ENCODE data around the gene SLN. TPM values are rescaled to one million over a fixed set of nuclear protein-coding genes. Genes with fewer than 3 reads are reported as not detected.
A peak's percentile ranks its signal among the peaks of the same experiment; 100 is the strongest.

SLN gene
- total and polyA plus RNA-seq, 10 of the 15 experiments (the other 5 are each of a cell fraction or from before 2014, with no cell fraction given): 0.39 TPM; not detected in 9

DNA sequence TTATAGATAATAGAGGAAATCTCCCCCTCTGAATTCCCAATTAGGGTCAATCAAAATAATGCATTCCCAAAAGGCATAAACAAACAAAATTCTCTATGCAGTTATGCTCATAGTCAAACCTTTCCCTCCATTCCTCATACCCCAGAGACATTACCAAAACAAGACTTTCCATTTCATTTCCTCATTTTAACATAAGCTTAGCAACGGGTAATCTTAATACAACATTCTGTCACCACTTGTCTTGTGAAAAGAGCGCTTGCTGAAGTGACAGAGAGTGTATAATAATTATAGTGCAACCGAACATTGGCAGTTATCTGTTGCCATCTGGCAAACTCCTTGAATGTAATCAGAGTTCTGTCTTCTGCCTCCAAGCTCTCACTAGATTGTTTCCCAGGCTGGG is 1.2 kb upstream of the SLN start:
- SMC1A ChIA-PET (ENCODE audit: uncharacterized antibody, unreplicated experiment): interaction anchor here (0.9 to 2.2 kb wide), 3 partner anchors 13 to 153 kb away, joined by 3 to 7 read pairs (median 6); no protein-coding TSS in a partner anchor
- ATAC-seq: peak; percentile 58
- no peak overlapping the region for H3K4me3 ChIP-seq
- no peak for DNase-seq (ENCODE audit: low read depth, low spot score)
- H3K27me3 ChIP-seq (replicated peaks in 1 of 2; ENCODE audit: control insufficient read depth in 2 of 2, insufficient read depth in 2 of 2, low read length in 1 of 2): no peaks in the 10 kb centered on the region; a peak in 1 of 4 replicates
- H3K4me2 ChIP-seq (ENCODE audit: control insufficient read depth, insufficient read depth): no peak overlapping the region
- H3K9ac ChIP-seq (ENCODE audit: control insufficient read depth, insufficient read depth, low read length): no peak overlapping the region
- intact Hi-C loops (cut with micrococcal nuclease; ENCODE audit: unreplicated experiment) (no loop called here), in situ Hi-C loops (cut with MboI) (no loop called here)
- no peak for FAIRE-seq
- H3K36me3 ChIP-seq (ENCODE audit: control insufficient read depth in 2 of 2, insufficient read depth in 2 of 2, low read length in 1 of 2): no peaks in the 10 kb centered on the region
- no peaks in the 10 kb centered on the region for H3K79me2 ChIP-seq (ENCODE audit: control insufficient read depth, insufficient read depth, low read length)
- no peaks in the 10 kb centered on the region; the same call in 1 of the 2 replicates for H4K20me1 ChIP-seq (ENCODE audit: control insufficient read depth, insufficient read depth)
- RAD21 ChIA-PET (ENCODE audit: unreplicated experiment): interaction anchor here (1.1 to 1.3 kb wide), 2 partner anchors 23 to 28 kb away, joined by 5 to 6 read pairs; no protein-coding TSS in a partner anchor
- POLR2A ChIA-PET: interaction anchor here (1.1 to 1.3 kb wide), 2 partner anchors 13 to 19 kb away, joined by 3 to 4 read pairs; no protein-coding TSS in a partner anchor
- CTCF ChIA-PET: interaction anchor here (1.0 to 1.9 kb wide), 5 partner anchors 15 to 204 kb away, joined by 3 to 4 read pairs (median 4); no protein-coding TSS in a partner anchor
- H2AFZ ChIP-seq (ENCODE audit: control insufficient read depth, low read depth, low read length): no peak overlapping the region
- 37% methylated on average over 3 of the region's 3 CpGs for WGBS (ENCODE audit: insufficient coverage, insufficient replicate concordance, low lambda C conversion rate, missing lambda C conversion rate)
- no peak overlapping the region for H3K27ac ChIP-seq (ENCODE audit: control insufficient read depth, insufficient read depth)
- H3K4me1 ChIP-seq (ENCODE audit: control insufficient read depth, insufficient read depth, low read length): no peaks in the 10 kb centered on the region
- H3K9me3 ChIP-seq (replicated peaks; ENCODE audit: control insufficient read depth, insufficient read depth, low read length): no peaks in the 10 kb centered on the region
- BruUV-seq (replicated peaks): no TSS peak
- TF ChIP-seq, protein P1, sequence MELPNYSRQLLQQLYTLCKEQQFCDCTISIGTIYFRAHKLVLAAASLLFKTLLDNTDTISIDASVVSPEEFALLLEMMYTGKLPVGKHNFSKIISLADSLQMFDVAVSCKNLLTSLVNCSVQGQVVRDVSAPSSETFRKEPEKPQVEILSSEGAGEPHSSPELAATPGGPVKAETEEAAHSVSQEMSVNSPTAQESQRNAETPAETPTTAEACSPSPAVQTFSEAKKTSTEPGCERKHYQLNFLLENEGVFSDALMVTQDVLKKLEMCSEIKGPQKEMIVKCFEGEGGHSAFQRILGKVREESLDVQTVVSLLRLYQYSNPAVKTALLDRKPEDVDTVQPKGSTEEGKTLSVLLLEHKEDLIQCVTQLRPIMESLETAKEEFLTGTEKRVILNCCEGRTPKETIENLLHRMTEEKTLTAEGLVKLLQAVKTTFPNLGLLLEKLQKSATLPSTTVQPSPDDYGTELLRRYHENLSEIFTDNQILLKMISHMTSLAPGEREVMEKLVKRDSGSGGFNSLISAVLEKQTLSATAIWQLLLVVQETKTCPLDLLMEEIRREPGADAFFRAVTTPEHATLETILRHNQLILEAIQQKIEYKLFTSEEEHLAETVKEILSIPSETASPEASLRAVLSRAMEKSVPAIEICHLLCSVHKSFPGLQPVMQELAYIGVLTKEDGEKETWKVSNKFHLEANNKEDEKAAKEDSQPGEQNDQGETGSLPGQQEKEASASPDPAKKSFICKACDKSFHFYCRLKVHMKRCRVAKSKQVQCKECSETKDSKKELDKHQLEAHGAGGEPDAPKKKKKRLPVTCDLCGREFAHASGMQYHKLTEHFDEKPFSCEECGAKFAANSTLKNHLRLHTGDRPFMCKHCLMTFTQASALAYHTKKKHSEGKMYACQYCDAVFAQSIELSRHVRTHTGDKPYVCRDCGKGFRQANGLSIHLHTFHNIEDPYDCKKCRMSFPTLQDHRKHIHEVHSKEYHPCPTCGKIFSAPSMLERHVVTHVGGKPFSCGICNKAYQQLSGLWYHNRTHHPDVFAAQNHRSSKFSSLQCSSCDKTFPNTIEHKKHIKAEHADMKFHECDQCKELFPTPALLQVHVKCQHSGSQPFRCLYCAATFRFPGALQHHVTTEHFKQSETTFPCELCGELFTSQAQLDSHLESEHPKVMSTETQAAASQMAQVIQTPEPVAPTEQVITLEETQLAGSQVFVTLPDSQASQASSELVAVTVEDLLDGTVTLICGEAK (IDR thresholded peaks at IDR 0.05; ENCODE audit: borderline replicate concordance): no peak
- no peak for TF ChIP-seq EGR1 (IDR thresholded peaks at IDR 0.05; ENCODE audit: borderline replicate concordance in 1 of 2, low read depth in 2 of 2, low read length in 2 of 2)
- no peak for TF ChIP-seq NR2F1 (conservative IDR thresholded peaks at IDR 0.05)
- no peak for TF ChIP-seq SREBF2 (IDR thresholded peaks at IDR 0.05; ENCODE audit: low read length)
- no peak for TF ChIP-seq SIX5 (IDR thresholded peaks at IDR 0.05; ENCODE audit: low read depth, low read length, severe bottlenecking)
- no peak for TF ChIP-seq ZZZ3 (IDR thresholded peaks at IDR 0.05; ENCODE audit: control insufficient read depth, insufficient read length, low read depth)
- peak; percentile 36; the same call in 1 of the 2 replicates for TF ChIP-seq IKZF1 (conservative IDR thresholded peaks at IDR 0.05)
- TF ChIP-seq KLF5 (IDR thresholded peaks at IDR 0.05; ENCODE audit: partially characterized antibody): no peak
- no peak for TF ChIP-seq NR2C2 (IDR thresholded peaks at IDR 0.05; ENCODE audit: borderline replicate concordance, control insufficient read depth, insufficient read length, low read depth)
- no peak for TF ChIP-seq NFYA (IDR thresholded peaks at IDR 0.05; ENCODE audit: borderline replicate concordance, low read depth, low read length)
- no peak for TF ChIP-seq SIN3A (IDR thresholded peaks at IDR 0.05; ENCODE audit: low read depth, low read length)
- TF ChIP-seq BHLHE40 (IDR thresholded peaks at IDR 0.05; ENCODE audit: borderline replicate concordance in 1 of 2, low read depth in 2 of 2, low read length in 1 of 2): peak in 1 of 2 experiments; percentile 5; a peak in 1 of 4 replicates
- no peak for TF ChIP-seq ASH2L (IDR thresholded peaks at IDR 0.05; ENCODE audit: borderline replicate concordance, low read depth)
- TF ChIP-seq POU2F2 (IDR thresholded peaks at IDR 0.05; ENCODE audit: borderline replicate concordance, low read depth, low read length): no peak
- TF ChIP-seq, protein P2, sequence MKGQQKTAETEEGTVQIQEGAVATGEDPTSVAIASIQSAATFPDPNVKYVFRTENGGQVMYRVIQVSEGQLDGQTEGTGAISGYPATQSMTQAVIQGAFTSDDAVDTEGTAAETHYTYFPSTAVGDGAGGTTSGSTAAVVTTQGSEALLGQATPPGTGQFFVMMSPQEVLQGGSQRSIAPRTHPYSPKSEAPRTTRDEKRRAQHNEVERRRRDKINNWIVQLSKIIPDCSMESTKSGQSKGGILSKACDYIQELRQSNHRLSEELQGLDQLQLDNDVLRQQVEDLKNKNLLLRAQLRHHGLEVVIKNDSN (IDR thresholded peaks at IDR 0.05; ENCODE audit: borderline replicate concordance, extremely low read length, insufficient read depth, low read depth, low read length): no peak
- TF ChIP-seq CREB1 (IDR thresholded peaks at IDR 0.05; ENCODE audit: low read depth): no peak
- TF ChIP-seq MTA2 (IDR thresholded peaks at IDR 0.05; ENCODE audit: low read depth): peak; percentile 73; the same call in 1 of the 2 replicates
- no peak for TF ChIP-seq NFYB (IDR thresholded peaks at IDR 0.05; ENCODE audit: insufficient read depth, low read depth, low read length)

All from GM12878 (cell line).